Measurements from ENCODE around the gene LRSAM1.
A peak's percentile ranks its signal among the peaks of the same experiment; 100 is the strongest.

The LRSAM1 gene

GRCh38 chr9:127495884-127496555 is 44.7 kb downstream of the LRSAM1 start:
- DNase-seq (ENCODE audit: low read depth in 3 of 3, low spot score in 1 of 3): no peak

DNA sequence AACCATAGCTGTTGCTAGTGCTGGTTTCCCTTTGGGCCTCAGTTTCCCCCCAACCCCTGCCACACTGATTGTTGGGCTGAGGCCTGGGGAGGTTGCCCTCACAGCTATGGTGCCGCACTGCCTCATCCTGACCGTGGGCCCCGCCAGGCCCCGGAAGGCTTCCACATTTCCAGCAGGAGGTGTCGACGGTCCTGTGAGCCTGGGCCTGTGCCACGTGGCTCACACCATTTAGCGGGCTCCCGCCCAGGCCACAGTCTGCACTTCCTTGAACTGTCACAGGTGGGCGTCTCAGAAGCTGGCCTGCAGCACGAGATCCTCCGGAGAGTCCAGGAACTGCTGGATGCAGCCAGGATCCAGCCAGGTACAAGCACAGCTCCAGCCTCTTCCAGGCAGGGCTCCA is 45.7 kb downstream of the LRSAM1 start:
- no peak for DNase-seq (ENCODE audit: low read depth in 3 of 3, low spot score in 1 of 3)

DNA sequence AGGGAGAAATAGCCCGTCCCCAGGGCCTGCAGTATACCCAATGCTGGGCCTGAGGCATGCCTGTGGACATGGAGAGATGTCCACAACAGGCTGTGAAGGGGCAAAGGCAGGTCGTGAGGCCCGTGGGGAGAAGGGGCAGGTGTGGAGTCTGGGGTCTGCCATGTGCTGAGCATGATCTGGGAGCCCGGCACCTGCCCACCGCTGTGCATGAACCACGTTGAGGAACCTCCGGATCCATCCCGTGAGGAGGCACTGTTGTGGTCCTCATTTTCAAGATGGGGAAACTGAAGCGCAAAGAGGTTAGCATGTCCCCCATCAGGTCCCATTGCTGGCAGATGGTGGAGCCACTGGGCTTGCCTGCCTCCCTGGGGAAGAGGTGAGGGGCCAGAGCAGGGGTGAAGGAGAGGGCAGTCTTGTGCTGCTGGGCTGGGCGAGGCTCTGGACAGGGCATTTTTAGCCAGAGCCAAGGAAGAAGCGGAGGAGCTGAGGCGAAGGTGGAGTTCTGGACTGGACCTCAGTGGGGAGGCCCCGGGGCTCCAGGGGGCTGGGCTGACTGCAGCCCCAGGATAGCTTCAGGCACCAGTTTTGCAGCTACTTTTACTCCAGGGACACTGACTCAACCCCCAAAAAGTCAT is 46.5 kb downstream of the LRSAM1 start:
- DNase-seq (ENCODE audit: low read depth in 3 of 3, low spot score in 1 of 3): no peak

- no peak for DNase-seq (ENCODE audit: low read depth in 3 of 3, low spot score in 1 of 3)
Observed at GRCh38 chr9:127498298-127498697, 47.0 kb downstream of the LRSAM1 start.

DNA sequence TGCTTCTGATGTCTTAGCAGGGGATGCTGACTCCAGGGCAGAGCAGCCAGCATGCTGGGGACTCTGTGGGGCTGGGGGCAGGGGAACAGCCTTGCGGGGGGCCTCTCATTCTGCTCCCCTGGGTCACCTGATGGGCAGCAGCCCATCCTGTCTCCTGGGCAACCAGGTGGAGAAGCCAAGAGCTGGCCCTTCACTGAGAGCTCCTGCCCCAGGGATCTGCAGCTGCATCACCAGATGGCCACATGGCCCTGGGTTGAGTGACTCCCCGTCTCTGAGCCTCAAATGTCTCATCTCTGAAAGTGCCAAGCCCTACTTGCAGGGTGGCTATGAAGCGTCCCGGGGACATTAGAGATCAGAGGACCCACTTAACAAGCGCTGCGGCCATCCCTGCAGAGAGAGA is 49.1 kb downstream of the LRSAM1 start:
- no peak for DNase-seq (ENCODE audit: low read depth in 3 of 3, low spot score in 1 of 3)

DNA sequence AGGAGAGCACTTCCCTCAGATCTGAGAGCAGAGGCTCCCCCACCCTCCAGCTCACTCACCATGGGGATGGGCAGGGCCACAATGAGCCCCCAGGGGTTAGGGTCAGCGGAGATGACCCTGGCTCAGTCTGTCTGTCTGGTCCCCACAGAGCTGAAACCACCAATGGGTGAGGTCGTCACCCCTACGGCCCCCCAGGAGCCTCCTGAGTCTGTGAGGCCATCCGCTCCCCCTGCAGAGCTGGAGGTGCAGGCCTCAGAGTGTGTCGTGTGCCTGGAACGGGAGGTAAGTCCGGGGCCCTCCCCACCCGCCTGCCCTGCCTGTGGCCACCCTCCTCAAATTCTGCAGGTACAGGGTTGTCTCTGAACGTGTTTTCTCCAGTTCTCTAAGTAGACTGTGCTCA is 49.6 kb downstream of the LRSAM1 start:
- no peak for DNase-seq (ENCODE audit: low read depth in 3 of 3, low spot score in 1 of 3)

GRCh38 chr9:127501821-127502343 is 50.6 kb downstream of the LRSAM1 start:
- DNase-seq (ENCODE audit: low read depth in 3 of 3, low spot score in 1 of 3): no peak

DNA sequence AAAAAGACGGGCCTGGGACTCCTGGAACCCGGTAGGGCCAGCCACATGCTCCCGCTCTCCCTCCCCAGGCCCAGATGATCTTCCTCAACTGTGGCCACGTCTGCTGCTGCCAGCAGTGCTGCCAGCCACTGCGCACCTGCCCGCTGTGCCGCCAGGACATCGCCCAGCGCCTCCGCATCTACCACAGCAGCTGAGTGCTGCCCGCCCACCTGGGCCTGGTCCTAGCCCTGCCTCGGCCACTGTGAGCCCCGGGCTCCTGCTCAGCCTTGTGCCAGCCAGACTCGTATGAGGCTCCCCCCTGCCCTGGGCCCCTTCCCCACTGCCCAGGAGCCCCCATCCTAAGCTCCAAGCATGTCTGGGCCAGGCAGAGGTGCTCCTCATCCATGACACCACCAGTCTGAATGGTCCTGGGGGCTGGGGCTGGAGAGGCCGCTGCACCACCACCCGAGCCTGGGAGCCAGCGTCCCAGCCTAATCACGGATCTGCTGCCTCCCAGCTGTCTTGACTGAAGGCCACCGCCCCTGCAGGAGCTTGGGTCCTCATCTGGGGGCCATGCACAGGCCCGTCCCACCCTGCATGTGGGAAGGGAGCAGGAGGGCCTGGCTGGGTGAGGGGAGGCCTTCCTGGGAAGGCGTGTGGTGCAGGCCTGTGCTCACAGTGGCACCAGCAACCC is 51.5 kb downstream of the LRSAM1 start:
- DNase-seq (ENCODE audit: low read depth in 3 of 3, low spot score in 1 of 3): no peak

- DNase-seq (ENCODE audit: low read depth in 3 of 3, low spot score in 1 of 3): no peak
Observed at GRCh38 chr9:127503379-127503921, 52.1 kb downstream of the LRSAM1 start.

DNA sequence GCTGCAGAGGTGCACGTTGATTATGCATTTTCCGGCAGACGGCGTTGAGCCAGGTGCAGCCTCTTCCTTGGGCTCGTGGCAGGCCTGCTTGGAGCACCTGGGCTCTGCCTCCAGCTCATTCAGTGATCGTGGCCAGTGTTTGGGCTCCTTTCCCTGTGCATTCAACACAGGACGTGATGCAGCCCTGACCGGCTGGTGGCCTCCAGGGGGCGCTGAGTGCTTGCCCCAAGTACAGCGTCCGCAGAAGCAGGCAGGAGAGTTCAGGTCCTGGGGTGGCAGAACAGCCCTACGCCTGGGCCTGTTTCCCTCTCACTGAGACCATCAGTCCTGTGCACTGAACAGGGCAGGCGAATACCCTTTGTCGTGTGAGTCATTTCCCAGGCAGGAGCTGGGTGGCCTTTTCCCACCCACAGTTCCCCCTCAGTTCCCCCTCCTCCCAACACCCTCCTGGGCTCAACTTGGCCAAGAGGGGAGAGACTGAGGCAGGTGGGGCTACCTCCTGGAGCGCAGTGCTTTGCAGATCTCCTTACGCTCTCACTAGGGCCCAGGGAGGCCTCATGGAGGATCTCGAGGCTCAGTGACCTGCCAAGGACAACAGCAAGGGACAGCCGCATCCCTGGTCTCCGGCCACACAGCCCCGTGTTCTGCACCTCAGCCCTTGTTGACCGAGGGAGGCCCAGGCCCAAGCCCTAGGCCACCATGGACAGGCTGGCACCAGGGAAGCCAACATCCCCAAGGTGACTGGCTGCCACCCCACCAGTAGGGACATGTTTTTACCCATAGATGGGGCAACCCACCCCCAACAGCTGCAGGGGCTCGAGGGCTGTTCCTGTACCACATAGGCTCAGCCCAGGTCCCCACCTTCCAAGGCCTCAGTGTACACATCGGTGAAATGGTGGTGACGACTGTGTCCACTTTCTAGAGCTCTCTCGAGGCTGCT is 52.9 kb downstream of the LRSAM1 start:
- DNase-seq (ENCODE audit: low read depth in 3 of 3, low spot score in 1 of 3): peak; percentile 51 to 69 (median 61)

GRCh38 chr9:127504887-127505251 is 53.6 kb downstream of the LRSAM1 start:
- no peak for DNase-seq (ENCODE audit: low read depth in 3 of 3, low spot score in 1 of 3)

DNA sequence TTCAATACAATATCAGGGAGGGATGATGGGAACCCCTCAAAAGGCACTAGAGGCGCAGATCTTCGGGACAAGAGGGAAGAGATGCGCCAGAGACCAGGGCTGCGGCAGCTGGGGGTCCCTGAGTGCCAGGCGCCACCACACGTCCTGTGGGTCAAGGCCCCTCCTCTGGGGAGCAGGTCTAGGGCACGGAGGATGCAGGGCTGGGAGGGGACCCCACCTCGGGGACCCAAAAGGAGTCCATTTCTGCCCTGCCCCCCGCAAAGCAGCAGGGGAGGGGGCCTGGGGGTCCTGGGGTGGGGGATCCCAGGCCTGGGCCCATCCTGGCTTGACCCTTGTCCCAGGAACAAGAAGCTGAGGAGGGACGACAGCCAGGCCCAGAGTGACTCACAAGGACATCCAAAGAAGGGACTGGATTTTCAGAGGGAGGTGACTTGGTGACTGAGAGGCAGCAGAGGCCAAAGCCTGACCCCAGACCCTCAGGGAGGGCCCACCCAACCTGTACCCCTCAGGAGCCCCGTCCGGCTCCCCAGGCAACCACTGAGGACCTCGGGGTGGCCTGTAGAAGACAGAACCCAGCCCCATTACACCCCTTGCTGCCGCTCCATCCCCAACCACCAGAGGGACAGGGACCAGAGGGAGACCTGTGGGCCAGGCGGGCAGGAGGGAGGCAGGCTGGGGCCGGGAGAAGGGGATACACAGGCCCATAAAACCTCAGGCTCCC is 54.2 kb downstream of the LRSAM1 start:
- DNase-seq (ENCODE audit: low read depth in 3 of 3, low spot score in 1 of 3): no peak

- no peak for DNase-seq (ENCODE audit: low read depth in 3 of 3, low spot score in 1 of 3)
Observed at GRCh38 chr9:127506117-127506813, 55.0 kb downstream of the LRSAM1 start.

- DNase-seq (ENCODE audit: low read depth in 3 of 3, low spot score in 1 of 3): no peak
Observed at GRCh38 chr9:127506814-127507750, 55.8 kb downstream of the LRSAM1 start.

DNA sequence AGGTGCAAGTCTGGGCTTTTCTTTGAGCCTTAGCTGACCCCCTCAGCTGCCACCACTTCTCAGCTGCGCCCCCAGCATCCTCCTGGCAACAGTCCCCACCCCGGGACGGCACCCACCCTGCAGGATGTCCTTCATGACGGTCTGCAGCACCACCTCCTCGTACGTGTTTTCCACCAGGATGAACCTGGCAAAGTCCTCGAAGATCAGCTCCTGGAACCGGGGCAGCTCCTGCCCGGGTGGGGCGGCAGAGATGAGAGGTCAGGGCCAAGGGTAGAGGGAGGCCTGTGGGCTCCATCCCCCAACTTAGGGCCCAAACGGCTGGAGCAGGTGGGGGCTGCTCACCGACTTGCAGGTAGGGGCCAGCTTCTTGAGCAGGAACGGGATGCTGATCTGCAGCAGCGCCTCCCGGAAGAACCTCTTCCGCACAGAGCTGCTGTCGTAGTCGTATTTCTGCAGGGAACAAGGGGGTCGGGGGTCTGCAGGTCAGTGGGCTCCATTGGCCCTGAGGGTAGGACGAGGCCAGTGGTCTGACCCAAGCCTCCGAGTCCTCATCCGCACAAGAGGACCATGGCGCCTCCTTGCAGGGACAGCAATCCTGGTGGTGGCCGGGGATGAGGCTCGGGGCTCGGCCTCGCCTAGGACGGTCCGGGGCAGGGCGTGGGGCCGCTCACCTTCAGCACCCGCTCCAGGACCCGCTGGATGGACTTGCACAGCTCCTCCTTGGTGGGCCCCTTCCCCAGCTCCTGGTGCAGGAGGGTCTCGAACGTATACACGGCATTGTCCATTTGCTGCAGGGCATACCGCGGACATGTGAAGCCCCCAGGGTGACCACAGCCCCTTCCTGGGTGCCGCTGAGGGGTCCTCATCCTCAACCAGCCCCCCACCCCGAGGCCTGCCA is 56.7 kb downstream of the LRSAM1 start:
- no peak for DNase-seq (ENCODE audit: low read depth in 3 of 3, low spot score in 1 of 3)

- no peak for DNase-seq (ENCODE audit: low read depth in 3 of 3, low spot score in 1 of 3)
Observed at GRCh38 chr9:127508901-127509260, 57.6 kb downstream of the LRSAM1 start.

GRCh38 chr9:127509261-127509954 is 58.1 kb downstream of the LRSAM1 start:
- DNase-seq (ENCODE audit: low read depth in 3 of 3, low spot score in 1 of 3): no peak

Measured in stimulated activated CD4-positive, alpha-beta T cell treated with anti-CD3 and anti-CD28 coated beads, TNF-alpha, amount 100 ng/mL, for 1 hour (primary cell).